CD4-positive, CD25-positive, alpha-beta regulatory T cell (primary cell): ENCODE data around the gene APOBEC3H. TPM values are rescaled to one million over a fixed set of nuclear protein-coding genes. Genes with fewer than 3 reads are reported as not detected.

Experiments
- ATAC-seq, 2 donors: fragments of 150-1000 bp; cut with Tn5 transposase; one replicate each; pipeline ENCODE4 v1.10.0; 2021; ENCODE audit warnings: low read depth in 2 of 2, moderate number of reproducible peaks in 2 of 2, moderate library complexity in 1 of 2
- DNase-seq, 3 donors: peaks; one replicate each; pipeline versions ENCODE4 v3.0.0 to v3.0.0-alpha.2; 2012 to 2022; ENCODE audit warnings: mixed read lengths in 1 of 3
- H3K27ac ChIP-seq: one replicate; pipeline ENCODE4 v1.7.0; 2013; ENCODE audit warnings: mild to moderate bottlenecking, low read length; ENCODE audit not compliant: insufficient read depth, poor library complexity, severe bottlenecking
- H3K27me3 ChIP-seq: one replicate; pipeline ENCODE4 v1.7.0; 2013; ENCODE audit warnings: low read length; ENCODE audit not compliant: control insufficient read depth, insufficient read depth
- H3K36me3 ChIP-seq: one replicate; pipeline ENCODE4 v1.7.0; 2013; ENCODE audit warnings: mild to moderate bottlenecking, low read length, moderate library complexity; ENCODE audit not compliant: control insufficient read depth, insufficient read depth
- H3K4me1 ChIP-seq: 2 replicates; pipeline ENCODE4 v1.7.0; 2013; ENCODE audit warnings: mild to moderate bottlenecking, low read length; ENCODE audit not compliant: insufficient read depth, control insufficient read depth, poor library complexity, severe bottlenecking
- H3K4me3 ChIP-seq: one replicate; pipeline ENCODE4 v1.7.0; 2013; ENCODE audit warnings: low read depth, mild to moderate bottlenecking, low read length, moderate library complexity
- H3K9me3 ChIP-seq, 2 experiments: 1 replicate in 1 of 2; 2 replicates in 1 of 2; pipeline ENCODE4 v1.7.0; 2013; ENCODE audit warnings: low read length in 2 of 2, mild to moderate bottlenecking in 1 of 2, moderate library complexity in 1 of 2; ENCODE audit not compliant: control insufficient read depth in 2 of 2
- H3K27ac Mint-ChIP-seq, 3 donors: one replicate each; pipeline ENCODE4 v1.8.0; 2020 to 2022; ENCODE audit warnings: mild to moderate bottlenecking in 3 of 3, mixed read lengths in 3 of 3, moderate library complexity in 2 of 3
- H3K27me3 Mint-ChIP-seq: one replicate; pipeline ENCODE4 v1.8.0; 2022; ENCODE audit warnings: mild to moderate bottlenecking, mixed read lengths
- H3K36me3 Mint-ChIP-seq: one replicate; pipeline ENCODE4 v1.8.0; 2020; ENCODE audit warnings: mixed read lengths
- H3K4me1 Mint-ChIP-seq, 4 donors: one replicate each; pipeline ENCODE4 v1.8.0; 2020 to 2022; ENCODE audit warnings: mixed read lengths in 4 of 4, mild to moderate bottlenecking in 1 of 4
- H3K4me3 Mint-ChIP-seq, 4 donors: one replicate each; pipeline ENCODE4 v1.8.0; 2020 to 2022; ENCODE audit warnings: mild to moderate bottlenecking in 4 of 4, mixed read lengths in 4 of 4, moderate library complexity in 3 of 4
- H3K9me3 Mint-ChIP-seq, 7 donors: one replicate each; pipeline ENCODE4 v1.8.0; 2020 to 2022; ENCODE audit warnings: mixed read lengths in 7 of 7, mild to moderate bottlenecking in 3 of 7, moderate library complexity in 2 of 7
- polyA plus RNA-seq, 4 donors: library from polyadenylated mRNA; unstranded; fragments of 300-500 nt; fragmentation: Illumina TruSeq; gene quantifications; one replicate each; pipeline ENCODE4 v1.2.3, GENCODE V29; 2021
- total RNA-seq: library from RNA; stranded (reverse); gene quantifications from one replicate; pipeline ENCODE4 v1.2.3, GENCODE V29; 2022

The APOBEC3H gene
- total and polyA plus RNA-seq, 5 donors from 2014 or later: 1.7 to 7.8 (median 2.6) TPM

DNA sequence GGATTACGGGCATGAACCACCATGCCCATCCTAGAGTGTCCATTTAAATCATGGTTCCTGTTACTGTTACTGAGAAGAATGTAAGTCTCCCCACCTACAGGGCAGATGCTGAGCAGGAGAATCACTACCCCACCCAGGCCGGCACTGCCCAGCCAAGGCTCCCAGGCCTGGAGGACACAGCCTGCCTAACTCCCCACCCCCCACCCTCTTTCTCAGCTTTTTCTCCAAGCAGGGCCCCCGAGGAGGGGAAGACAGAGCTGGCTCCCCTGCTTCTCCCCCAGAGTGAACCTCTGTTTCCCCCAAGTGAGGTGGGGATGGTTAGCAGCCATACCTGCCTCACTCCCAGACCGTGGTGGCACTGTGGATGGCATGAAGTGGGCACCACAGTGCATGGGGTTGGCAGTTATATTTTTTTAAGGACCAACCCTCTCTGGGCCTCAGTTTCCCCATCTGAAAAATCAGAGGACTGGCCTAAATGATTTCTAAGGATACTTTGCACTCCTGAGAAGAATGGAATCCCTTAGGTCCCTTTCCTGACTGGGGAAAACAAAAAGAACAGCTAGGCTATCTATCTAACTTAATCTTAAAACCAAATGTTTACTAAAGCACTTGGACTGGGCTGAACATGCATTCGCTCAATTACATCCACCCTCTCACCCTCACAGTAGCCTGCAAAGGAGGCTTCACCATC, 50.4 kb downstream of the APOBEC3H start:
- H3K9me3 ChIP-seq: no peaks in the 10 kb centered on the region
- H3K4me3 ChIP-seq: no peak overlapping the region
- DNase-seq: no peak
- H3K4me1 Mint-ChIP-seq: peaks cover 11 to 71% (median 48%) of the 10 kb centered on the region in 4 donors
- H3K9me3 Mint-ChIP-seq: no peaks in the 10 kb centered on the region
- H3K4me1 ChIP-seq: peaks cover 79% of the 10 kb centered on the region
- H3K36me3 ChIP-seq: peaks cover 6% of the 10 kb centered on the region
- H3K4me3 Mint-ChIP-seq: peak overlapping the region; percentile 43 to 99 (median 74)
- H3K36me3 Mint-ChIP-seq: peaks cover 6% of the 10 kb centered on the region
- ATAC-seq: no peak
- H3K27ac ChIP-seq: peak overlapping the region; percentile 90
- no peaks in the 10 kb centered on the region for H3K27me3 Mint-ChIP-seq
- peak overlapping the region; percentile 89 to 98 (median 92) for H3K27ac Mint-ChIP-seq
- H3K27me3 ChIP-seq: no peaks in the 10 kb centered on the region

DNA sequence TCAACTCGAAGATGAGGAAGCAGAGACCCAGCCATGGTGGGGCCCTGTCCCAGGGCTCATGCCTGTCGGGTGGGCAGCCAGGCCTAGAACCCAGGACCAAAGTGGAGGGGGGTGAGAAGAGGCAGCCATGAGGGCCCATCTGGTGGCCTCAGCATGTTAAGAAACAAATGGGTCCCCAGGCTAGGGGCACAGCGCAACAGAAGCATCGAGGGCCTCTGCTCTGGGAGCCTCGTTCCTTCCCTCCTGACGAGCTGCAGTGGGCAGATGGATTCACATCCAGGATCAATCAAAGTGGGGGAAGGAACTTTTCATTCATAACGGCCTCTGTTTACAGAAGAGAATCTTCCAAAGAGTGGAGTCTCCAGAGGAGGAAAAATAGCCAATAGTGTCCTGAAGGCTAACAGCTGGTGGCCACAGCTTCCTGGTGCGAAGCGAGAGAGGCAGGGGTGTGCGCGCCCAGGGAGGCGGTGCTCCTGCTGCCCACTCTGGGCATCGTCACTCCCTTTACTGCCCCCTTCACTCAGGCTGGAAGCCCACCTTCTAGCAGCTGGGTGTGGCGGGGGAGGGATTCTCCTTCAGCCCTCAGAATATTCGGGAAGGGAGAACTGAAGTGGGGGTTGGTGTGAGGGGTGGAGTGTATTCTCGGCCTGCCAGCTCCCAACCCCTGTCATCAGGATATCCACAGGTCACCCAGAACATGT, 51.1 kb downstream of the APOBEC3H start:
- Mint-ChIP-seq H3K27me3 (no peaks in the 10 kb centered on the region), H3K4me1 (peaks cover 11 to 71% (median 46%) of the 10 kb centered on the region in 4 donors), H3K27ac (peak overlapping the region; percentile 76 to 98 (median 89)), H3K9me3 (no peaks in the 10 kb centered on the region), H3K4me3 (peak overlapping the region; percentile 43 to 99 (median 74)), H3K36me3 (peaks cover 6% of the 10 kb centered on the region)
- Histone ChIP-seq H3K27ac (peak overlapping the region; percentile 90), H3K27me3 (no peaks in the 10 kb centered on the region), H3K36me3 (peaks cover 6% of the 10 kb centered on the region), H3K4me3 (no peak overlapping the region), H3K4me1 (peaks cover 84% of the 10 kb centered on the region), H3K9me3 (no peaks in the 10 kb centered on the region)
- DNase-seq (no peak), ATAC-seq (no peak)

DNA sequence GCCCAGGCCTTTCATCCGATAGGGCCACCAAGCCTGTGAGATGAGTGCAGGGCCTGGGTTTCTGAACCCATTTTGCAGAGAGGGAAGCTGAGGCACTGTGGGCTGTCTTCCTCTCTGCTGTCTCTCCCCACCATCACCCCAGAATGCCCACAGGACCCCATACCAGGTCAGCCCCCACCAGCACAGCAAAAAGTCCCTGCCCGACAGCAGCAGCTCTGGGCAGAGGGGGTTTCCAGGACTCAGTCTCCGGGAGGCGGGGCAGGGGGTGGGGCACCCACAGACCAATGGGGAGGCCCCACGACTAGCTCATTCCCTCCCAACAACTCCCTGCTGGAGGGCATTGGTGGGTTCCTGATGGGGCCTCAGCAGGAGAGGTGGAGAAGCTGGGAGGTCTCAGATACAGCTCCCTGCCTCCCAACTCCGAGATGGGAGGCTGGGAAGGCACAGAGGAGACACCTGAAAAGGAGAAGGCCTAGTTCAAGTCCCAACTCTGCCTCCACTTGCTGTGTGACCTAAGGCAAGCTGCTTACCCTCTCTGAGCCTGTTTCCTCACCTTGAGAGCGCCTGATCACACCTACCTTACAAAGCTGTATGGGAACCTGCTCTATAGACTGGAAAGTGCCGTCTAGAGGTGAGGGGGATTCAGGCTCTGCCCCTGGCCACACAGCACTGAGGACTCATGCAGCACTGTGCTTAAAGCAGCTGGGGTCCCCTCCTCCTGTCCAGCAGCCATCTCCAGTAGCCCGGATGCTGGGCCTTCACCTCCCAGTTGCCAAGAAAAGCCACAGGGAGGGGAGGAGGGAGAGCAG, 51.9 kb downstream of the APOBEC3H start:
- Histone ChIP-seq H3K9me3 (no peaks in the 10 kb centered on the region), H3K4me1 (peaks cover 82% of the 10 kb centered on the region), H3K36me3 (peaks cover 6% of the 10 kb centered on the region), H3K4me3 (peak overlapping the region; percentile 41), H3K27ac (peak overlapping the region; percentile 90), H3K27me3 (peaks cover 3% of the 10 kb centered on the region)
- DNase-seq (peak; percentile 59 to 73 (median 70)), ATAC-seq (no peak)
- peak overlapping the region; percentile 83 to 91 (median 86) for H3K4me3 Mint-ChIP-seq
- H3K4me1 Mint-ChIP-seq: peaks cover 8 to 69% (median 45%) of the 10 kb centered on the region in 4 donors
- H3K36me3 Mint-ChIP-seq: peaks cover 6% of the 10 kb centered on the region
- peaks cover 7% of the 10 kb centered on the region for H3K27me3 Mint-ChIP-seq
- H3K9me3 Mint-ChIP-seq: peaks cover 0 to 3% (median 0%) of the 10 kb centered on the region in 7 donors
- H3K27ac Mint-ChIP-seq: peak overlapping the region; percentile 86 to 98 (median 89)

DNA sequence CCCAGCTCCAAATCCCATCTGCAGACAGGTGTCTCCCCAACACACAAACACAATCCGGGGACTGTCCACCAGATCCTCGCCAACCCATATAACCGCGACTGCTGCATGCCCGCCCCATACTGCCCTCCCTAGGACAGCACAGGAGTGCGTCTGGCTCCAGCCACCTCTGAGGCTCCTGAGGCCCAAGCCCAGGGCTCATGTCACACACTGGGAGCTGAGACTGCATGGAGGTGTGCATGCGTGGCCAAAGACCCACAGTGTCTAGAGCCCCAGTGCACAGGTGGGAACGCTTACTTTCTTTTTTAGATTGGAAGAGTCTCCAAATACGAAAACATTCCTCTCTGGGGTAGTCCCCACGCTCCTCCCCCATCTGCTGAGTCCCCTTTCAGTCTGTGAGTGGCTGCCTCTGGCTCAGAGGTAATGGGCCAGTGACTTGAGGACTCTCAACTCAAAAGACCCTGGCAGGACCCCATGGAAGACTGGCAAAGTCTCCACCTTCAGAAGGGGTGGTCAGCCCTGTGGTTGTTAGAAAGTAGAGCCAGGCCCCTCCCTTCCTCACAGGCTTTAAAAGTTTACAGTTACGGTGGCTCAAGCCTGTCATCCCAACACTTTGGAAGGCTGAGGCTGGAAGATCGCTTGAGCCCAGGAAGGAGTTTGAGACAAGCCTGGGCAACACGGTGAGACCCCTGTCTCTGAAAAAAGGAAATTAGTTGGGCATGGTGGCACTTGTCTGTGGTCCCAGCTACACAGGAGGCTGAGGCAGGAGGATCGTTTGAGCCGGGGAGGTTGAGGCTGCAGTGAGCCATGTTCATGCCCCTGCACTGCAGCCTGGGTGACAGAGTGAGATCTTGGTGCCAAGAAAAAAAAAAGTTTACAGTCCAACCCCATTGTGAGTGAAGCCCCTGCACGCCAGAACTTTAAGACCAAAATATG, 53.1 kb downstream of the APOBEC3H start:
- peak overlapping the region; percentile 85 to 97 (median 90) for H3K4me3 Mint-ChIP-seq
- Histone ChIP-seq H3K4me3 (peak overlapping the region; percentile 80), H3K9me3 (no peaks in the 10 kb centered on the region), H3K27me3 (peaks cover 3% of the 10 kb centered on the region), H3K27ac (peak overlapping the region; percentile 90), H3K4me1 (peaks cover 72% of the 10 kb centered on the region), H3K36me3 (peaks cover 6% of the 10 kb centered on the region)
- H3K36me3 Mint-ChIP-seq: peaks cover 6% of the 10 kb centered on the region
- H3K9me3 Mint-ChIP-seq: peaks cover 0 to 3% (median 0%) of the 10 kb centered on the region in 7 donors
- DNase-seq (no peak), ATAC-seq (no peak)
- peaks cover 13% of the 10 kb centered on the region for H3K27me3 Mint-ChIP-seq
- H3K4me1 Mint-ChIP-seq: peaks cover 12 to 61% (median 41%) of the 10 kb centered on the region in 4 donors
- peak overlapping the region; percentile 86 to 98 (median 89) for H3K27ac Mint-ChIP-seq

DNA sequence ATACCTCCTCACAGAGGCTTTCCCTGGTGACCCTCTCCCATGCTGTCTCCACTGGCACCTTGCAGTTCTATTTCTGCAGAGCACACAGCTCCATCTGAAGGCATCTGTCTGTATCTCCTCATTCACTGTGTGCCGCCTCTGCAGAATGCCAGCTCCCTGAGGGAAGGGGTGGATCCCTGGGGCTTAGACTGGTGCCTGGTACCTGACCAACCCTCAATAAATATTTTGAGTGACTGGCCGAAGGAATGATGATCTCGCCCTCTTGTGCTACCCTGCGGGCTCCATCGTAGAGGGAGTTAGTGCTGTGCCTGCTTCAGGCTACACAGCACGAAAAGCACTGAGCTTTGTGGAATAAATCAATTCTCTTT, 53.8 kb downstream of the APOBEC3H start:
- no peaks in the 10 kb centered on the region for H3K9me3 ChIP-seq
- ATAC-seq (no peak), DNase-seq (no peak)
- peaks cover 6% of the 10 kb centered on the region for H3K36me3 ChIP-seq
- peak overlapping the region; percentile 90 for H3K27ac ChIP-seq
- Mint-ChIP-seq H3K4me3 (peak overlapping the region; percentile 85 to 97 (median 90)), H3K36me3 (peaks cover 6% of the 10 kb centered on the region), H3K9me3 (peaks cover 0 to 3% (median 0%) of the 10 kb centered on the region in 7 donors), H3K27ac (peak overlapping the region; percentile 86 to 98 (median 89)), H3K27me3 (peaks cover 17% of the 10 kb centered on the region), H3K4me1 (peaks cover 12 to 61% (median 41%) of the 10 kb centered on the region in 4 donors)
- H3K27me3 ChIP-seq: peaks cover 3% of the 10 kb centered on the region
- H3K4me1 ChIP-seq: peaks cover 71% of the 10 kb centered on the region
- H3K4me3 ChIP-seq: peak overlapping the region; percentile 80

DNA sequence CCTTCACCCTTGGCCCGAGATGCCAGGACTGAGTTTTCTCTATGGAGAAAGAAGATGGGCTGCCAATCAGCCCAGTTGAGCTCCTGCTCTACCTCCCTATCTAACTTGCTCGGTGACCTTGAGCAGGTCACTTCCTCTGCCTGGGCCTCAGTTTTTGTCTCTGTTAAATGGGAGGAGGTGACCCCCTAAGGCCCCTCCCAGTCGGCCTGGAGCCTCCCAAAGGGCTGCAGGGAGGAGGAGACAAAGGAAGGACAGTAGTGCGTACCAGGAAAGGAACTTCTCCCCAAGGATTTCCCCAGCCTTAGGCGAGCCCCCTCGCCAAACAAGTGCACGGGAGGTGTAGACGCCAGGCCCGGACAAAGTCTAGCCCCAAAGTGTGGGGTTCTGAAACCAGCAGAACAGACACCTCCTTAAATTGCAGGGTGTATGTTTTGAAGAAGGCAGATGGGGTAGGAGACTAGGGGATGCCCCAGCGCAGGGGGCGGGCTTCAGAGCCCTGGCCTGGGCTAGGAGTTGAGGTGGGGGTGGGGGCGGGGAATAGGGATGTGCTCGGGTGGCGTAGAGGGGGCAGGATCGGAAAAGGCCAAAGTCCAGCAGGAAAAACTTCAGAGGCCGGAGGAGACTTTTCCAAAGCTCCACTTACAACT, 54.4 kb downstream of the APOBEC3H start:
- DNase-seq (peak in 1 of 3 donors; percentile 19), ATAC-seq (no peak)
- peaks cover 0 to 3% (median 0%) of the 10 kb centered on the region in 7 donors for H3K9me3 Mint-ChIP-seq
- H3K27me3 Mint-ChIP-seq: peaks cover 20% of the 10 kb centered on the region
- Histone ChIP-seq H3K27ac (peak overlapping the region; percentile 90), H3K4me1 (peaks cover 65% of the 10 kb centered on the region), H3K36me3 (peaks cover 6% of the 10 kb centered on the region), H3K27me3 (peaks cover 3% of the 10 kb centered on the region), H3K4me3 (peak overlapping the region; percentile 80), H3K9me3 (no peaks in the 10 kb centered on the region)
- H3K27ac Mint-ChIP-seq: peak overlapping the region; percentile 86 to 98 (median 89)
- peaks cover 6% of the 10 kb centered on the region for H3K36me3 Mint-ChIP-seq
- peak overlapping the region; percentile 85 to 97 (median 90) for H3K4me3 Mint-ChIP-seq
- H3K4me1 Mint-ChIP-seq: peaks cover 6 to 55% (median 36%) of the 10 kb centered on the region in 4 donors
